Measurements from ENCODE around the gene TBC1D22A.

GRCh38 chr22:47163856-47164513 lies 401.5 kb downstream of the TBC1D22A start:
- no peak for TF ChIP-seq CTCF (IDR thresholded peaks at IDR 0.05)
- no peak for TF ChIP-seq POLR2AphosphoS5 (IDR thresholded peaks at IDR 0.05)
- TF ChIP-seq POLR2A (IDR thresholded peaks at IDR 0.05) = no peak
